HG03025 (cell line): Measurements from ENCODE around the gene FAM107B.

ENCODE experiments used
- ATAC-seq: cut with Tn5 transposase; IDR thresholded peaks from one replicate; pipeline ENCODE4 v1.9.1; 2021; ENCODE audit warnings: mild to moderate bottlenecking, moderate library complexity; ENCODE audit not compliant: unreplicated experiment, low FRiP score

FAM107B gene

GRCh38 chr10:14569274-14570060 is 205.2 kb downstream of the FAM107B start:
- ATAC-seq, result no peak

GRCh38 chr10:14567421-14567820 is 207.3 kb downstream of the FAM107B start:
- no peak for ATAC-seq

DNA sequence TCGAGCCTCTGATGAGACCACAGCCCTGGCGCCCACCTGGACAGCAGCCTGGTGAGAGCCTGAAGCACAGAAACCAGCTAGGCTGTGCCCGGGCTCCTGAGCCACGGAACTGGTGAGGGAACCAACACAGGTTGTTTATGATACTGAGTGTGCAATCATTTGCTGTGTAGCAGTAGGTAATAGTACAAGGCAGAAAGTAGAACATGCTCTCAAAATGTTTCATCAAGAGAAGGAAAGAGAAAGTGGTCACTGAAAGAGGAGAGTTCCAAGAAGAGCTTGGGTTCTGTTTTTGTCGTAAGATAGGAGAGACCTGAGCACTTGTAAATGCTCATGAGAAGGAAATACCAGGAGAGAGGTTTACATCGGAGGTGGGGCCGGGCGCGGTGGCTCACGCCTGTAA is 208.2 kb downstream of the FAM107B start:
- no peak for ATAC-seq

DNA sequence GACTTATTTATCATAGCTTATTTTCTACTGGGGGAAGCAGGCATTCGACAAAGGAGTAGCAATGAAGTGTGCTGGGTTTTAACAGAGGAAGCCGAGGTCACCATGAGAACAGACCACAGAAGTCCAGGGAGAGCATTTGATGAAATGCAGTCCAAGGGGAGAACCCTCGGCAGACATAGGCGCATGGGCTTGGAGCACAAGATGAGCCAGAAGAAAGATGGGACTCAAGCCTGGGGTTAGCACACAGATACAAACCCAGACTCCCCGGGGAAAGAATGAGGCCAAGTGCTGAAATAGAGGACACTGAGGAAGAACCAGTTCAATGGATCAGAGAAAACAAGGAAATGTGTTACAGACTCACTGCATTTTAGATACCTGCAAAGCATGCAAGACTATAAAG is 209.5 kb downstream of the FAM107B start:
- no peak for ATAC-seq

DNA sequence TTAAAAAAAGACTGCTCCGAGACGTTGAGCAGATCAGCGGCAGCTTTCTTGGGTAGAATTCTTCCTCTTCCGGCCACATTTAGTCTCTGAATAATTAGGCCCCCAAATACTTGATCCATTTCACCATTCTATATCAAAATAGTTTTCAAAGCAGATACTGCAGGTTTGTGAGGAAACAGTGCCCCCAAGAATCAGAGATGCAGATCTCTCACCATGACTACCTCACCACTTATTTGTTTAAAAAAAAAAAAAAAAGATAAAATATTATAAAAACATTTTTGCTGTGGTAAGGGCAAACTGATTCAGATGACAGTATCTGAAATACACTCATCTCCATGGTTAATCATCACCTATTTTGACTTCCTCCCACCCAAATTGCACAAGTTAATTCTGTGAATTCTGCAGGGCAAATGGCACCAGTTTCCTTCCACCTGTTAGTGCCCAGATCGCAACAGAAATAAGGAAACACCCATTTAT is 210.4 kb downstream of the FAM107B start:
- no peak for ATAC-seq

DNA sequence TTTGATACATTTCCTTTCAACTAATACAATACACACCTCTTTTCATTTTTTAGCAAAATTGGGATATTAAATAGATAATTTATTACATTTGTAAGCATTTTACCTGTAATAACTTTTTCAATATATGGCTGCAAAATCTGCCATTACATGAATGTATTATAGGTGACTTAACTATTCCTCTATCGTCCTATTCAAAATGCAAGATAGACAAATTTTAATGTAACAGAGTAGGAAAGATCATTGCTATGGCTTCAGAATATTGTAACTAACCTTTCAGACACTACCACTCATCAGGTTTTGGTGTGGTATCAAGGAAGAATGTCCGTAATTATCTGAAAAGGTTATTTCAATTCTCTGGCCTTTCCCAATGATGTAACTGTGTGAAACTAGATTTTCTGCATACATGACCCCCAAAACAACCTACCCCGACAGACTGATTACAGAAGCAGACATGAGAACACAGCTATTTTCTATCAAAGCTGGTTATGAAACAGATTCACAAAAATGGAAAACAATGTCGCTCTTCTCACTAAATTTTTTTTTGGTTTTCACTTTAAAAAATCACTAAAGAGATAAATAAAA is 211.2 kb downstream of the FAM107B start:
- no peak for ATAC-seq

GRCh38 chr10:14563076-14563336 is 211.7 kb downstream of the FAM107B start:
- ATAC-seq, result no peak

DNA sequence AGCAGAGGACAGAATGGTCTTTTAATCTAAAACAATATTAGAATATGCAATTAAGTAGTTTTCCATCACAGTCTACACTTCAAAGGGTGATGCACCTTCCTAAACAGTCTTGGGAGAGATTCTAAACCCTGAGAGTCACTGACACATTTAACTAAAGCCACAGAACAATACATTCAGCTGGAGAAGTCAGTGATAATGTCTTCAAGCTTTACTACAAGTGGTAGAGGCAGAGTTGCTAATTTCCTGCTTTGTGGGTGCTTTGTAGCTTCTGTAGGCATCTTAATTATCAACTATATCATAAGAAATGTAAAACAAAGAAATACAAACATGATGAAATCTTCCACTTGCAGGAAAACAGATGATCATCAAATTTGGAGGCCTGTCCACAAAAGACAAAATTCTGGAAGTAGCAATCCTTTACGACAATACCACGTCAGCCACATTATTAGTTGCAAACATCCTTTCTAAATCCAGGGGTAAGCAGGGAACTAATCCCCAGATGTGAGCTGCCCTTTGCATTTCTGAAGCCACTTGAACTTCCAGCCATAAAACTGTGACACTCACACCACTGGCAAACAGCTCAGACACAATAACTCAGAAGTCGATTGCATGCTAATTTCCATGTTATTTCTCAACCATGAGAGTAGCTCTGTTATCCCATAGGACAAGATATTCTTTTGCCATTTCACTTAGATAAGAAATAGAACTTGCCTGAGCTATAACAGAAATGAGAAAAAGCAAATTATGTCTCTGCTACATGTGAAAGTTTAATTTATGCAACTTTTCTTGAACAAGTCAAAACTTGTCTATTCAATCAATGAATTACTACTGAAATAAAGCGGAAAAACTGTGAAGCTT is 212.2 kb downstream of the FAM107B start:
- ATAC-seq, result no peak

DNA sequence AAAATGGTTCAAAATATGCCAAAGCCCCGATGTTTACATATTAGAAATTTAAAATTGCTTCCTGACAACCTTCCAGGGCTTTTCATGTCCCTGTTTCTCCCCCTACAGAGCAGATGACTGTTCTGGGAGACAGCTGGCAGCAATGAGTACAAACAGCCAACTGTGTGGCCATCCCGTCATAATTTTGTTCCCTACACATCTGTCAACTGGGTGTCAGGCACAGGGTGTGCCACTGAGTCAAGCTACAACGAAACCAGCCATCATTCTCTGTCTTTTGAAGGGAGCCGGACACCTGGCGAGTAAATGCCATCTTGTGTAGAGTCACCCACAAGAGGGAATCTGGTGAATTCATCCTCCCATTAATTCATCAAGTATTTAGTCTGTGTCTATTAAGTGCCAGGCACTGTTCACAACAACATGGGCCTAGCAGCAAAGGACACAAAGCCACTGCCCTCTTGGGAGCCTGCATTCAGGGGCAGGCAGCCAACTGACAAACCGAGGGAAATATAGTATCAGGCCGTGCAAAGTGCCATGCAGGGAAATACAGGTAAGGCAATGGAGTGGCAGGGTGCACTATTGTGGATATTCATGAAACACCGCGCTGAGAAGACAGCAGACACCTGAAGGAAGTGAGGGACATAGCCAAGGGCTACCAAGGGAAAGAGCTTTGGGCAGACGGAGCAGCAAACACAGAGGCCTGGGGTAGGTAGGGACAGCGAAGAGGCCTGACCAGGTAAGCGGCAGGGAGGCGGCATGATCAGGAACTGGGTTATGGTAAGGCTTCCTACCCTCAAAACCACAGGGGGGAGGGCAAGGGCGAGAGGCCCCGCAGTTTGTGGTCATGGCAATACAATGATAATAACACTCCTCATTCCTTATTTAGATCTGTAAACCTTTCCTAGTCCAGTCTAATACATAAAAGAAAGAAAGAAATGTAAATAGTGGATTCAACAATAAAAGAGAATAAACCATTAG is 213.6 kb downstream of the FAM107B start:
- ATAC-seq, result no peak

DNA sequence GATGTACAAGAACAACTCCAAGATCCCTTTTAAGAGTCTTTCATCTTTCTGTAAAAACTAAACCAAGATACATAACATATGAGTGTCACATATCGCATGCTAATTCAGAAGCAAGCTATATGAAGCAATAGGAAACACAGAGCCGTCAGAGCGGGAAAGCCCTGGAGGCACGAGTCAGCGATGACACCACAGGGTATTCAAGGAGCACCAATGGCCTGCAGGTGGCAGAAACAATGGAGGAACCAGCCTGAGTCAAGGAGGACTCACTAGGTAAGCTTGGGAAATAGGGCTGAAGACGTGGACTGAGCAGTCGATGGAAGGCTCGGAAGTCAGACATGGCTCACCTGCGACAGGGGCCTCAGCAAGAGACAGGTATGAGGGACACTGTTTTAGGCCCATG is 214.4 kb downstream of the FAM107B start:
- ATAC-seq, result no peak

DNA sequence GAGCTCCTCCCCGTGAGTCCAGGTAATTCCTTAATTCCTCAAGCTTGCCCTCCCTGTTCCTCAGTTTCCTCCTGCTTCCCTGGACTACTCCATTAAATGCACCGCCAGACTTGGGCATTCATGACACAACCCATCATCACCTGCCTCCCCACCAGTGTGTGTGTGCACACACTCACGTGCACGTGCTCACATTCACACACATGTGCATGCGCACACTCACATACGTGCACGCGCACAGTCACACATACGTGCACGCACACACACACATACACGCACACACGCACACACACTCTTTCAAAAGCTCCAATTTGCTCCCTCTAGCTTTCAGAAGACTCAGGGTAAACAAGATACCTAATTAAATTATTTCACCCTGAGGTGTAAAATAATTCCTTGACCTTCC is 216.7 kb downstream of the FAM107B start:
- ATAC-seq, result no peak

- ATAC-seq, result no peak
Observed at GRCh38 chr10:14557567-14557966, 217.1 kb downstream of the FAM107B start.

DNA sequence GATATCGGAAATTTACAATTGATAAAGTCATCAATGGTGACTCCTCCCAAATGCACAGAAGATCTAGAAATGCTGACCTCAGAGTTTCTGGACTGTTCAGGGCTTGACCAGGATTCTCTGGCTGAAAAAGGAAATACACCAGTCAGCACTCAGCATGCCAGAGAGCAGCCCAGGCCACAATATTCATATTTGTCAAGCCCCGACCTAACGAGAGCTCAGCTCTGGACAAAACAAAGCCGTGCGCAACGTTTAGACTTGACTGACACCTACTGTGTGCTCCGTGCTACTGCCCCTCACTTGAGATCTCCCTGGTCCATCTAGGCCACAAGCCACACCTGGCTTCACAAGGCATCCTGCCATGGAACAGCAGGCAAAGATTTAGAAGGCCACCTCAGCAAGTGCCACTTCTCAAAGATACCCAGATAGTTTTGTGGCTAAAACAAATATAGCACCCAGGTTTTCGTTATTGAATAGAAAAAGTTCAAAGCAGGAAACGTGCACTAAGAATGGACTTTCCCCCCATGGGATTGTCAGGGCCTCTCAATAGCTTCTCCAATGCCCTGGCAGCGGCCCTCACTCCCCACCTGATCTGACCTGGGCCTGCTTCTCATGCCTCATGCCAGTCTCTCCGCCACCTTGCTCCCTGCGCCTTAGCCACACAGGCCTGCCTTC is 218.3 kb downstream of the FAM107B start:
- peak; percentile 42 for ATAC-seq

GRCh38 chr10:14555807-14556206 is 218.9 kb downstream of the FAM107B start:
- ATAC-seq, result no peak

DNA sequence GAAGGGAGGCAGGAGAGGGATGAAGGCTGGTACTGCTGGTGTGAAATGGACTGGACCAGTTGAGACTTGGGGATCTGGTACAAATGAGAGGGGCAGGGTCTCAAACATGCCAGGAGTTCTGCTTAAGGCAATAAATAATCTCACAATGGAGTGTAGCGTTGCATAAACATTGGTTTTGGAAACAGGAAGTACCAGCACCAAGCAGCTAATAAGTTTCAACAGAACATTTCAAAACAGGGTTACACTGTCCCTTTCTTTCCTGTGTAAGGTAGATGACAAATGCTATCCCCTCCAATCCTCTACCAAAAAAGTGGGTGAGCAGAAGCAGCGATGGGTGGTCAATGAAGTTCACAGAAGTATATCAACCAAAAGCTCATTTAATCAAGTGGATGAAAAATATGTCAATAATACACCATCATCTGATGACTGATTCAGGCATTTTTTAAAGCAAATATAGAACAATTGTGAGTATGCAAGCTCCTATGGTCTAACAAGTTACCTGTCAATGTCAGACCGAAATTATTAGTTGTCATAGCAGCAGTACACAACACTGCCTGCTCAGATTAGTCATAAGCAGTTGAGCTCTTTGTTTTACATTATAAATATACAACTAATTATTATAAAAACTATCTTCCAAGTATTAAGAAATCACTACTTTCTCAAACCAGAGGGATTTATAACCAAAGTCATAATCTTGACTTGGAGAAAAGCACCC is 220.0 kb downstream of the FAM107B start:
- no peak for ATAC-seq

GRCh38 chr10:14554091-14554490 is 220.6 kb downstream of the FAM107B start:
- ATAC-seq, result no peak

GRCh38 chr10:14553448-14553847 is 221.2 kb downstream of the FAM107B start:
- no peak for ATAC-seq

- no peak for ATAC-seq
Observed at GRCh38 chr10:14552015-14552414, 222.7 kb downstream of the FAM107B start.

DNA sequence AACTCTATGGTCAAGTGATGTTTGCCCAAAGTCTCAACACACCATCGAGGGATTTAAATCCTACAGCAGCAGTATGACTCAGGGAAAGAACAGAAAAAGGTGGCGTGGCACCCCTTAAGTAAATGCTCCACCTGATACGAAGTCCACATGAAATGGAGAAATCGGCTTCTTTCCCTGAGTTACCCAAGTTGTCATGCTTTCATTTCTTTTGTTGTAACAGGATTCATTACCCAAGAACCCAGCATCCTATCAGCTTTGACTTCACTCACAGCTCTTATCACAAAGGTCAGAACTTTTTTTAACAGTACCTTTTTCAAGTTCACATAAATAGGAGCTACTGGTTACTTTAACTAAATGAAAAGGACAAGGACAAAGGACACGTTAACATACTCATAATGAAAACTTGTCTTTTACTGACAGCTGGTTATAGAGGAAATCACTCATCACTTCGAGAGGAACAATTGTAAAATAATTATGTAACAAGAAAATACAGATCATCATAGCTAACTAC is 224.2 kb downstream of the FAM107B start:
- no peak for ATAC-seq
